ENCODE data around the gene KIF12.

Gene KIF12

GRCh38 chr9:114110180-114110579 is 11.1 kb upstream of the KIF12 start:
- Histone ChIP-seq H3K27ac (ENCODE audit: low read depth, low read length) (no peak overlapping the region), H3K79me2 (ENCODE audit: control insufficient read depth, insufficient read depth, low read length, poor library complexity) (no peaks in the 10 kb centered on the region)
- WGBS (ENCODE audit: extremely low coverage, insufficient coverage, insufficient read length), result no CpG with 5 or more reads among the region's 2 CpGs

DNA sequence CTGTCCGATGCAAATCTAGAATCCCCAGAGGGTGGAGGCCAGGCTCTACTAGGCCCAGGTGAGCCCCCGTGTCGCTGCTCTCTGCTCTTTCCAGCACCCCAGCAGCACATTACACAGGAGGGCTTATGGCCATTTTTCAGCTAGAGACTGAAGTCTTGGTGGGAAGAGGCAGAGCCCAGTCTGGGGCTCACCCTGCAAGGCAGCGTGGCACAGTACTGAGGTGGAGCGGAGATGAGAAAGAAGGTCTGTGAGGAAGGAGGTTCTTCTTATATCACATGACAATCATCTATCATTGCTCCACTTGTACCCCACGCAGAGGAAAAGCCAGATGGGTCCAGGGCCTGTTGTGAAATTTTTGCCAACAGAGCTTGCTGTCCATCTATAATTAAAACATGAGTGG is 10.0 kb upstream of the KIF12 start:
- Histone ChIP-seq H3K4me2 (ENCODE audit: low read length) (no peak overlapping the region), H2AK5ac (ENCODE audit: low read length) (no peak overlapping the region), H3K36me3 (ENCODE audit: control insufficient read depth in 1 of 2, insufficient read depth in 2 of 2, low read length in 2 of 2) (no peaks in the 10 kb centered on the region), H3K23ac (ENCODE audit: low read length) (no peak overlapping the region), H4K12ac (ENCODE audit: low read depth, low read length) (no peak overlapping the region), H3K4me3 (ENCODE audit: low read depth, low read length) (no peak overlapping the region), H2BK12ac (ENCODE audit: low read length) (no peak overlapping the region), H3K4ac (ENCODE audit: low read depth, low read length) (no peak overlapping the region), H3K79me1 (ENCODE audit: low read length) (no peaks in the 10 kb centered on the region), H2BK5ac (ENCODE audit: low read depth, low read length, poor library complexity) (no peak overlapping the region), H2BK120ac (ENCODE audit: insufficient read depth, low read length, poor library complexity) (no peak overlapping the region), H3K79me2 (ENCODE audit: control insufficient read depth, insufficient read depth, low read length, poor library complexity) (no peaks in the 10 kb centered on the region), H4K8ac (ENCODE audit: low read depth, low read length) (no peak overlapping the region), H3K9me3 (ENCODE audit: insufficient read depth, low read depth, low read length) (no peaks in the 10 kb centered on the region), H4K91ac (ENCODE audit: low read depth, low read length) (no peak overlapping the region), H3K27me3 (ENCODE audit: insufficient read depth, low read length) (peaks cover 2% of the 10 kb centered on the region), H3K9ac (ENCODE audit: low read length) (no peak overlapping the region), H2AFZ (ENCODE audit: insufficient read depth, low read length, poor library complexity) (no peak overlapping the region), H3K14ac (ENCODE audit: low read length) (peak overlapping the region; percentile 33), H3K18ac (ENCODE audit: low read length) (no peak overlapping the region), H3K27ac (ENCODE audit: low read depth, low read length) (no peak overlapping the region), H3K4me1 (ENCODE audit: control insufficient read depth in 1 of 2, insufficient read depth in 2 of 2, low read length in 2 of 2) (peaks cover 0 to 2% of the 10 kb centered on the region in 2 experiments)
- WGBS (ENCODE audit: extremely low coverage, insufficient coverage, insufficient read length), result no CpG with 5 or more reads among the region's 6 CpGs
- no peak for DNase-seq

More at GRCh38 chr9:114110180-114110579, 11.1 kb upstream of the KIF12 start:
- Histone ChIP-seq H3K79me1 (ENCODE audit: low read length) (no peaks in the 10 kb centered on the region), H3K4me3 (ENCODE audit: low read depth, low read length) (no peak overlapping the region), H4K91ac (ENCODE audit: low read depth, low read length) (no peak overlapping the region), H2BK120ac (ENCODE audit: insufficient read depth, low read length, poor library complexity) (no peak overlapping the region), H3K9me3 (ENCODE audit: insufficient read depth, low read depth, low read length) (no peaks in the 10 kb centered on the region), H3K27me3 (ENCODE audit: insufficient read depth, low read length) (peaks cover 2% of the 10 kb centered on the region), H3K36me3 (ENCODE audit: control insufficient read depth in 1 of 2, insufficient read depth in 2 of 2, low read length in 2 of 2) (no peaks in the 10 kb centered on the region), H3K9ac (ENCODE audit: low read length) (no peak overlapping the region), H3K23ac (ENCODE audit: low read length) (no peak overlapping the region), H3K4me2 (ENCODE audit: low read length) (no peak overlapping the region), H2BK12ac (ENCODE audit: low read length) (no peak overlapping the region), H2AK5ac (ENCODE audit: low read length) (no peak overlapping the region), H2BK5ac (ENCODE audit: low read depth, low read length, poor library complexity) (no peak overlapping the region), H3K14ac (ENCODE audit: low read length) (no peak overlapping the region), H3K4me1 (ENCODE audit: control insufficient read depth in 1 of 2, insufficient read depth in 2 of 2, low read length in 2 of 2) (peaks cover 0 to 2% of the 10 kb centered on the region in 2 experiments), H4K12ac (ENCODE audit: low read depth, low read length) (no peak overlapping the region), H3K18ac (ENCODE audit: low read length) (no peak overlapping the region), H3K4ac (ENCODE audit: low read depth, low read length) (no peak overlapping the region), H4K8ac (ENCODE audit: low read depth, low read length) (no peak overlapping the region), H2AFZ (ENCODE audit: insufficient read depth, low read length, poor library complexity) (no peak overlapping the region)
- DNase-seq, result peak; percentile 80 to 98

GRCh38 chr9:114108016-114108833 is 9.1 kb upstream of the KIF12 start:
- H3K18ac ChIP-seq (ENCODE audit: low read length), result no peak overlapping the region
- no peak overlapping the region for H3K14ac ChIP-seq (ENCODE audit: low read length)
- H3K4me2 ChIP-seq (ENCODE audit: low read length), result no peak overlapping the region
- H3K79me2 ChIP-seq (ENCODE audit: control insufficient read depth, insufficient read depth, low read length, poor library complexity), result no peaks in the 10 kb centered on the region
- H3K36me3 ChIP-seq (ENCODE audit: control insufficient read depth in 1 of 2, insufficient read depth in 2 of 2, low read length in 2 of 2), result no peaks in the 10 kb centered on the region
- H2BK5ac ChIP-seq (ENCODE audit: low read depth, low read length, poor library complexity), result no peak overlapping the region
- peak; percentile 86 to 95 for DNase-seq
- no peak overlapping the region for H4K12ac ChIP-seq (ENCODE audit: low read depth, low read length)
- H3K27ac ChIP-seq (ENCODE audit: low read depth, low read length), result no peak overlapping the region
- H3K4ac ChIP-seq (ENCODE audit: low read depth, low read length), result no peak overlapping the region
- WGBS (ENCODE audit: extremely low coverage, insufficient coverage, insufficient read length), result no CpG with 5 or more reads among the region's 28 CpGs
- no peak overlapping the region for H4K91ac ChIP-seq (ENCODE audit: low read depth, low read length)
- no peak overlapping the region for H3K4me3 ChIP-seq (ENCODE audit: low read depth, low read length)
- H3K4me1 ChIP-seq (ENCODE audit: control insufficient read depth in 1 of 2, insufficient read depth in 2 of 2, low read length in 2 of 2), result peaks cover 0 to 2% of the 10 kb centered on the region in 2 experiments
- H3K23ac ChIP-seq (ENCODE audit: low read length), result no peak overlapping the region
- H3K9me3 ChIP-seq (ENCODE audit: insufficient read depth, low read depth, low read length), result no peaks in the 10 kb centered on the region
- no peak overlapping the region for H3K9ac ChIP-seq (ENCODE audit: low read length)
- H2AFZ ChIP-seq (ENCODE audit: insufficient read depth, low read length, poor library complexity), result no peak overlapping the region
- H3K27me3 ChIP-seq (ENCODE audit: insufficient read depth, low read length), result peaks cover 2% of the 10 kb centered on the region
- H4K8ac ChIP-seq (ENCODE audit: low read depth, low read length), result no peak overlapping the region
- H2BK120ac ChIP-seq (ENCODE audit: insufficient read depth, low read length, poor library complexity), result no peak overlapping the region
- no peaks in the 10 kb centered on the region for H3K79me1 ChIP-seq (ENCODE audit: low read length)
- H2AK5ac ChIP-seq (ENCODE audit: low read length), result no peak overlapping the region
- H2BK12ac ChIP-seq (ENCODE audit: low read length), result no peak overlapping the region

DNA sequence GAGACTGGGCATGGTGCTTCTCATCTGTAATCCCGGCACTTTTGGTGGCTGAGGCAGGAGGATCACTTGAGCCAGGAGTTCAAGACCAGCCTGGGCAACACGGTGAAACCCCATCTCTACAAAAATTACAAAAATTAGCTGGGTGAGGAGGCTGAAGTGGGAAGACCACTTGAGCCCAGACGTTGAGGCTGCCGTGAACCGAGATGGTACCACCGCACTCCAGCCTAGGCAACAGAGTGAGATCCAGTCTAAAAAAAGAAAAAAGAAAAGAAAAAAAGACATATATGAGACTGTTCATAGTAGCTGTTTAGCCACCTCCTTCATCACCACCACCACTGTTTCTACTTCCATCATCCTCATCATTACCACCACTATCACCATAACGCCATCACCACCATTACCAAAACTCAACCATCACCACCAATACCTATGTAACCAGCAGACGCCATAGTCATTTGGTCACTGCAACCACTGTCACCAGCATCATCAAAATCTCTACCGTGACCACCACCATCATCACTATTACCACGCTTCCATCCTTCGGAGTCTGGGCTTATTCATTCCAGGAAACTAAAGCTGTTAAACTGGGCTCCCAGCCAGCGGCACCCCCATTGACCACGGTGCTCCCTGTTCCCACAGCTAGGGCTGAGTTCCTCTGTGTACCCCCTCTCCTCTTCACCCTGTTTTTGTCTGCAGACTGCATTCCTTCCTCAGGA is 8.4 kb upstream of the KIF12 start:
- no peak overlapping the region for H4K8ac ChIP-seq (ENCODE audit: low read depth, low read length)
- H3K4me3 ChIP-seq (ENCODE audit: low read depth, low read length), result no peak overlapping the region
- no peak overlapping the region for H3K27ac ChIP-seq (ENCODE audit: low read depth, low read length)
- H2BK5ac ChIP-seq (ENCODE audit: low read depth, low read length, poor library complexity), result no peak overlapping the region
- H3K79me1 ChIP-seq (ENCODE audit: low read length), result no peaks in the 10 kb centered on the region
- no CpG with 5 or more reads among the region's 13 CpGs for WGBS (ENCODE audit: extremely low coverage, insufficient coverage, insufficient read length)
- no peak overlapping the region for H2BK120ac ChIP-seq (ENCODE audit: insufficient read depth, low read length, poor library complexity)
- H3K23ac ChIP-seq (ENCODE audit: low read length), result no peak overlapping the region
- H3K9me3 ChIP-seq (ENCODE audit: insufficient read depth, low read depth, low read length), result no peaks in the 10 kb centered on the region
- no peak overlapping the region for H4K12ac ChIP-seq (ENCODE audit: low read depth, low read length)
- H3K9ac ChIP-seq (ENCODE audit: low read length), result no peak overlapping the region
- no peak overlapping the region for H4K91ac ChIP-seq (ENCODE audit: low read depth, low read length)
- no peak overlapping the region for H2AFZ ChIP-seq (ENCODE audit: insufficient read depth, low read length, poor library complexity)
- H3K79me2 ChIP-seq (ENCODE audit: control insufficient read depth, insufficient read depth, low read length, poor library complexity), result no peaks in the 10 kb centered on the region
- no peak overlapping the region for H3K4me2 ChIP-seq (ENCODE audit: low read length)
- H3K4me1 ChIP-seq (ENCODE audit: control insufficient read depth in 1 of 2, insufficient read depth in 2 of 2, low read length in 2 of 2), result peaks cover 0 to 2% of the 10 kb centered on the region in 2 experiments
- no peak overlapping the region for H3K18ac ChIP-seq (ENCODE audit: low read length)
- no peak overlapping the region for H3K4ac ChIP-seq (ENCODE audit: low read depth, low read length)
- DNase-seq, result no peak
- H3K36me3 ChIP-seq (ENCODE audit: control insufficient read depth in 1 of 2, insufficient read depth in 2 of 2, low read length in 2 of 2), result no peaks in the 10 kb centered on the region
- no peak overlapping the region for H3K14ac ChIP-seq (ENCODE audit: low read length)
- H2AK5ac ChIP-seq (ENCODE audit: low read length), result no peak overlapping the region
- H3K27me3 ChIP-seq (ENCODE audit: insufficient read depth, low read length), result peaks cover 2% of the 10 kb centered on the region
- H2BK12ac ChIP-seq (ENCODE audit: low read length), result no peak overlapping the region
